ENCODE measurements around the gene CCDC120.

DNA sequence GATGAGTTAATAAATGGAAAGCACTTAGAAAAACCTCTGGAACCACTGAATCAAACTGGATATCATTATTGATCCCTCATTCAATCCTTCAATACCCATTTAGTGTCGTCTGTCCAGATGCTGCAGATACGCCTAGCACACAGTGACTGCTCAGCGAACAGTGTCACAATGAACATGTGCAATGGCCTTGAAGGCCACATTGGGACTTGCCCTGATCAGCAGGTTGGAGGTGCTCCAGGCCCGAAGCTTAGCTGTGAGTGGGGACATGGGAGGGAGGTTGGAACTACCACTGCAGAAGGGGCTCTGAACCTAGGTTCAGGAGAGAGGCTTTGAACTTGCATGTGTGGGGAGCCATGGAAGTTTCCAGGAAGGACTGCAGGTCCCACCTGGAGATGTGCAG lies 47.5 kb downstream of the CCDC120 start:
- no peak for TF ChIP-seq REST (IDR thresholded peaks at IDR 0.05; ENCODE audit: insufficient read depth in 1 of 2, low read depth in 2 of 2, low read length in 2 of 2)
- TF ChIP-seq SIN3A (IDR thresholded peaks at IDR 0.05; ENCODE audit: borderline replicate concordance, insufficient read depth, low read length) = no peak
